Measurements from ENCODE around the gene CLASP1.
"Not testable (repeated sequence)": the region's sequence is repeated elsewhere in the genome, so short reads cannot be mapped to it uniquely, and the experiment has no call there.

The CLASP1 gene

GRCh38 chr2:121340926-121341325 is 308.3 kb downstream of the CLASP1 start:
- no peak for DNase-seq

DNA sequence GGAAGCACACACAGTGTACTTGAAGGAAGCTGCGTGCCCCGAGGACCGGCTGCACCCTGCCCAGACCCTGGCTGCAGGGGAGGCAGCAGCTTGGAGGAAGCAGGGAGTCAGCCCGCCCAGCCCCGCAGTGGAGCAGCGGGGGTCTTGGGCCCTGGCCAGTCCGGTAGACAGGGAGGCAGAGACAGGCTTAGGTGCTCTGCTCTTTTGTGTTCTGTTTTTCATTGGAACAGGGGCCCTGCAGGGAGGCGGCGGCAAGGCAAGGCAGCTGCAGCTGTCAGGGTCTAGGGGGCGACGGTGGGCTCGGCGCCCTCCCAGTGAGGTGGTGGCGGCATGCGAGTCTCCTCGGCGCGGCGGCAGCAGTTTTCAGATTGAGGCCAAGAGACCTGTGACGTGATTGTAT is 311.0 kb downstream of the CLASP1 start:
- no peak for DNase-seq

- DNase-seq: no peak
Observed at GRCh38 chr2:121336528-121337294, 312.6 kb downstream of the CLASP1 start.

- DNase-seq: no peak
Observed at GRCh38 chr2:121335294-121336290, 313.7 kb downstream of the CLASP1 start.

GRCh38 chr2:121334581-121335293 is 314.5 kb downstream of the CLASP1 start:
- DNase-seq: no peak

DNA sequence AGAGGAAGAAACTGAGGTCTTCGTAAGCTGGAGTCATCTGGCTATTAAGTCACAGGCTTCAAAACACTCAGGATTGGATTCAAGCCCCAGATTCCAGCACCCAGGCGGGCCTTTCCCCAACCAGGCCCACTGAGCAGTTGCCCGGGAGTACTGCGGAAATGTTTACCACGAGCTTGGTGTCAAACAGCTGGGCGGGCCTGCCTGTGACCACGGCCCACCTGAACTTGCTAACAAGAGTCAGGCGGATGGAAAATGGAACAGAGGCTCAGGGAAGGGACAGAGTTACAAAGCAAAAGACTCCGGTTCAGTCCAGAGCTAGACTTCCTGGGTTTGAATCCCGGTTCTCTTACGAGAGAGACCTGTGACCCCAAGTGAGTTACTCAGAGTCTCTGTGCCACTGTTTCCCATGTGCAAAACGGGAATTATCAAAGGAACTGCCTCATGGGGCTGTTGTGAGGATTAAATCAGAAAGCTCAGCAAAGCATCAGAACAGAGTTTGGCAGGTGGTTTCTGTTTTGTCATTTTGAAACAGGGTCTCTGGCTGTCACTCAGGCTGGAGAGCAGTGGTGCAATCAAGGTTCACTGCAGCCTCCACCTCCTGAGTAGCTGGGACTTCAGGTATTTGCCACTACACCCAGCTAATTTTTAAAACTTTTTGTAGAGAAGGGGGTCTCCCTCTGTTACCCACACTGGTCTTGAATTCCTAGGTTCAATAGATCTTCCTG is 315.3 kb downstream of the CLASP1 start:
- DNase-seq: no peak

DNA sequence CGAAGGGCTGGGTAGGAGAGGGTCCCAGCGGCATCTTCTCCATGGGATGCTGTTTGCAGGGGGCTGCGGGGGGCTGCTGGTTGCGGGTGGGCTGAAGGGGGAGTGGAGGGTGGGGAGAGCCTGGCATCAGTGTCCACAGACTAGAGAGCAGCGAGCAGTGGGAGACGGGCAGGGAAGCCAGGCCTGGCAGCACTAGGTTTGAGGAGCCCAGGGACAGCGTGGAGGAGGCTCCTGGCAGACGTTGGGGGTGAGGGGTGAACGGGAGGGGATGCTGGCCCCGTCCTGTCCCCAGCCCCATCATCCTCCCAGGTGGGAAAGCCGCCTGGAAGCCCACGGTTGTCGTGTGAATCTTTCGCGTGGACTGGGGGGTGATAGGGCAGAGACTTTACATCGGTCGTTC is 316.0 kb downstream of the CLASP1 start:
- no peak for DNase-seq

DNA sequence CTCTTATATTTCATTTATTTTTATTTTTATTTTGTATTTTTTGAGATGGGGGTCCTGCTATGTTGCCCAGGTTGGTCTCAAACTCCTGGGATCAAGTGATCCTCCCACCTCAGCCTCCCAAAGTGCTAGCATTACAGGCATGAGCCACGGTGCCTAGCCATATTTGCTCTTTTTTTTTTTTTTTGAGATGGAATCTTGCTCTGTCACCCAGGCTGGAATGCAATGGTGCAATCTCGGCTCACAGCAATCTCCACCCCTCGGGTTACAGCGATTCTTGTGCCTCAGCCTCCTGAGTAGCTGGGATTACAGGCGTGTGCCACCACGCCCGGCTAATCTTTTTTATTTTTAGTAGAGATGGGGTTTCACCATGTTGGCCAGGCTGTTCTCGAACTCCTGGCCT is 317.9 kb downstream of the CLASP1 start:
- DNase-seq: not testable (repeated sequence)

GRCh38 chr2:121330921-121331320 is 318.3 kb downstream of the CLASP1 start:
- DNase-seq: no peak

GRCh38 chr2:121329786-121330185 is 319.5 kb downstream of the CLASP1 start:
- no peak for DNase-seq

GRCh38 chr2:121326628-121327027 is 322.6 kb downstream of the CLASP1 start:
- no peak for DNase-seq

DNA sequence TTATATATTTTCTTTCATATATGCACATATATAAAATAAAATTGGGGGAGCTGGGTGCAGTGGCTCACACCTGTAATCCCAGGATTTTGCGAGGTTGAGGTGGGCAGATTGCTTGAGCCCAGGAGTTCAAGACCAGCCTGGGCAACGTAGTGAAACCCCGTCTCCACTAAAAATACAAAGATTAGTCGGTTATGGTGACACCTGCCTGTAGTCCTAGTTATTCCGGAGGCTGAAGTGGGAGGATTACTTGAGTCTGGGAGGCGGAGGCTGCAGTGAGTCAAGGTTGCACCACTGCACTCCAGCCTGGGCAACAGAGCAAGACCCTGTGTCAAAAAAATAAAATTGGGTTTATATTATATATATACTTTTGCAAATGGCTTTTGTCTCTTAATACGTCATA is 324.7 kb downstream of the CLASP1 start:
- DNase-seq: no peak

GRCh38 chr2:121321476-121321875 is 327.8 kb downstream of the CLASP1 start:
- DNase-seq: no peak

DNA sequence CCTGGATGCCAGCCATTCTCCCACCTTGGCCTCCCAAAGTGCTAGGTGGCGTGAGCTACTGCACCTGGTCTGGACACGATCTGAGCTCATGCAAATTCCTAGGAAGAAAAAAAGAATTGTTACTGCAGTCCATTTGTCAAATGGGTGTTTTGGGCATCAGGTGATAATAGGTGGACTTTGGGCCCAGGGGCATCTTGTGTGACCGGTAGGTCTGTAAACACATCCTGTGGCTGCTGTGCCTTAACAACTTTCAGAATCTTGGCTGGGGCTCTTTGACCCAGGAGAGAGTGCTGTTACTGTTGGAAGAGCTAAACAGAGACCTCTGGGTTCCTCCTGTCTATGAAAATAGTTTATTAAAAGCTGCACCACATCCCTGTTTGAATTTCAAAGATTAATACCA is 329.3 kb downstream of the CLASP1 start:
- no peak for DNase-seq

GRCh38 chr2:121316986-121317385 is 332.3 kb downstream of the CLASP1 start:
- DNase-seq: no peak

- not testable (repeated sequence) for DNase-seq
Observed at GRCh38 chr2:121313701-121314100, 335.6 kb downstream of the CLASP1 start.

DNA sequence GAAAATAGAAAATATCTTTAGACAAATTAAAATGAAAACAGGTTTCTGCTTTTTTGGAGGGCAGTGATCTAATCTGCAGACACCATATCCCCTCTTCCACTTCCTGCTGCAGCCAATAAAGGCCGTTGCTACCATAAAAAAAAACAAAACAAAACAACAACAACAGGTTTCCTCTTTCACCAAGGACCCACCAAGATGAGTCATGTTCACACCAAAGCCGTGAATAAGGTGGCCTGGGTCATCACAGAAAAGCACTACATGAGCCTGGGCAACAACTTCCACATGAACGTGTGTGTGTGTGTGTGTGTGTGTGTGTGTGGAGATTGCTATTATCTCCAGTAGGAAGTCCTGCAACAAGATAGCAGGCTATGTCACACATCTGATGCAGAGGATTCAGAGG is 339.5 kb downstream of the CLASP1 start:
- peak; percentile 10 to 65 for DNase-seq

DNA sequence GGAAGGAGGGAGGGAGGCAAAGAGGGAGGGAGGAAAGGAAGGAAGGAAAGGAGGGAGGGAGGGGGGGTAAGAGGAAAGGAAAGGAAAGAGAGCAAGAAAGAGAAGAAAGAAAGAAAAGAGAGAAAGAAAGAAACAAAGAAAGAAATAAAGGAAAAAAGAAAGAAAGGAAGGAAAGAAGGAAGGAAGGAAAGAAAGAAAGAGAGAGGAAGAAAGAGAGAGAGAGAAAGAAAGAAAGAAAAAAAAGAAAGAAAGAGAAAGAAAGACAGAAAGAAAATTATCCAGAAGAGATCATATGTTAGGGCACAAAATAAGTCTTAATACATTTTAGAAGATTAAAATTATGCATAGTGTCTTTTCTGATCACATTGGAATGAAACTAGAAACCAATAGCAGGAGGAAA is 339.9 kb downstream of the CLASP1 start:
- no peak for DNase-seq

GRCh38 chr2:121307048-121307447 is 342.2 kb downstream of the CLASP1 start:
- DNase-seq: no peak

- no peak for DNase-seq
Observed at GRCh38 chr2:121304941-121305340, 344.3 kb downstream of the CLASP1 start.

DNA sequence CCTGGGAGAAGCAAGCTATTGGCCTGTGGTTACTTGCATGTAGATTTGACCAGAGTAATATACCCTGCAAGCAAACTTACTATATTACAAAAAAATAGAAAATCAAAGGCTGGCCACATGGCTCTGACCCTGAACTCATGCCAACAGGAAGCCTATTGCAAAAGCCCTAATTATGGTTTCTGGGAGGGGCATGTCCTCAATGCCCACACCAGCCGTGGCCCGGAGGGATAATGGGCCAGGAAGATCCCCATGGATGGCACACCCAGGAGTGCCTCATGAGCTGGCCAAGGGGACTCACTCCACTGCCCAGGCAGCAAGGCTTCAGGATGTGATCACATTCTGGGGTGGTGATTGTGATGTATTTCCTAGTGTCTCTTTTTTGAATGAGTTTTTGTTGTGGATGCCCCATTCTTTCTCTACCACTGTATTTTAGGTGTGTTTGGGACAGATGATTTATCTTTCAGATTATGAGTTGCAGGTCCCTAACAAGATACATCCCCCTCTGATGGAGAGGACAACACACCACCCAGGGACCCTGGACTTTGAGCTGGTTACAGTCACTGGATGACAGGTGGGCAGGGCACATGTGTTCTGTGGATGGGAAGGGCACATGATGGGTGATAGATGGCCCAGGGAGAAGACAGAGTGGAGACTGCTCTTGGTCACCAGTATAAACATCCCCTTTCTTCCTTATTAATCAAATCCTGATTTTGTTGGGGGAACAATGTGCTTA is 345.6 kb downstream of the CLASP1 start:
- DNase-seq: no peak

- not testable (repeated sequence) for DNase-seq
Observed at GRCh38 chr2:121301190-121301589, 348.1 kb downstream of the CLASP1 start.

All from CD4-positive, alpha-beta T cell treated with Interleukin-1 beta for 1 hour (primary cell).